Retina (tissue), 1 donor: ENCODE measurements around the gene DMAC2.
"Not testable (repeated sequence)": the region's sequence is repeated elsewhere in the genome, so short reads cannot be mapped to it uniquely, and the experiment has no call there.

Source experiments
- DNase-seq: peaks from one replicate; pipeline ENCODE4 v3.0.0-alpha.2; 2016

The DMAC2 gene

GRCh38 chr19:41439441-41440222 lies at the start of gene DMAC2:
Gene DMAC2 (minus strand): TSS chr19:41439912. CDS start chr19:41439899, 13 bp downstream.
- peak; percentile 99 for DNase-seq

- not testable (repeated sequence) for DNase-seq
Measured at GRCh38 chr19:41486953-41487352, 47.2 kb upstream of the DMAC2 start.

DNA sequence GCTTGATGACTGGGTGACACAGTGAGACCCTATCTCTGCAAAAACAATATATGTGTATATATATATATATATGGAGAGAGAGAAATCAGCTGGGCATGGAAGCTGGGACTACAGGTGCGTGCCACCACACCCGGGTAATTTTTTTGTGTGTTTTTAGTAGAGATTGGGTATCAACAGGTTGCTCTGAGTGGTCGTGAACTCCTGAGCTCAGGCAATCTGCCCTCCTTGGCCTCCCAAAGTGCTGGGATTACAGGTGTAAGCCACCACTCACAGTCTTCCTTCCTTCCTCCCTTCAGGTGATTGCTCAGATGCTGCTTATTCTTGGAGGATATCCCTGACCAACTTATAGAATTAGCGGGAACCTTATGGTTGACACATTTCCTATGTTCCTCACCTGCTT lies 45.1 kb upstream of the DMAC2 start:
- DNase-seq: no peak

GRCh38 chr19:41480336-41480735 lies 40.6 kb upstream of the DMAC2 start:
- no peak for DNase-seq

DNA sequence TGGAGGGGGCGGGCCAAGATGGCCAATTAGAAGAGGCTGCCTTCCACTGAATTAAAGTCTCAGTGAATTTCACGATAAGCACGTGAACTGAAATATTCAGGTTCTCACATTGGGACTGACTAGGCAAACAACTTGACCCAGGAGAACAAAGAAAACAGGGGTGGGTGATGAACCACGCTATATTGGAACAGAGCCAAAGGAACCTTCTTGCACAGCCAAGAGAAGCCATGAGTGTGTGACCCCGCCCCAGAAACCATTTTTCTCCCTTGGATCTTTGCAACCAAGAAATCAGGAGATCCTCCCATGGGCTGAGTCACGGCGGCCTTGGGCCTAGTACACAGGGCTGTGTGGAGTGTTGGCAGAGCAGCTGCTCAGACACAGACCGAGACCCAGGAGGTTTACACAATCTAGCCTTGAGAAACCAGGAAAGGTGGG lies 40.1 kb upstream of the DMAC2 start:
- no peak for DNase-seq

- no peak for DNase-seq
Measured at GRCh38 chr19:41478875-41479756, 39.4 kb upstream of the DMAC2 start.

- no peak for DNase-seq
Measured at GRCh38 chr19:41478171-41478570, 38.5 kb upstream of the DMAC2 start.

GRCh38 chr19:41476583-41476982 lies 36.9 kb upstream of the DMAC2 start:
- DNase-seq: no peak

DNA sequence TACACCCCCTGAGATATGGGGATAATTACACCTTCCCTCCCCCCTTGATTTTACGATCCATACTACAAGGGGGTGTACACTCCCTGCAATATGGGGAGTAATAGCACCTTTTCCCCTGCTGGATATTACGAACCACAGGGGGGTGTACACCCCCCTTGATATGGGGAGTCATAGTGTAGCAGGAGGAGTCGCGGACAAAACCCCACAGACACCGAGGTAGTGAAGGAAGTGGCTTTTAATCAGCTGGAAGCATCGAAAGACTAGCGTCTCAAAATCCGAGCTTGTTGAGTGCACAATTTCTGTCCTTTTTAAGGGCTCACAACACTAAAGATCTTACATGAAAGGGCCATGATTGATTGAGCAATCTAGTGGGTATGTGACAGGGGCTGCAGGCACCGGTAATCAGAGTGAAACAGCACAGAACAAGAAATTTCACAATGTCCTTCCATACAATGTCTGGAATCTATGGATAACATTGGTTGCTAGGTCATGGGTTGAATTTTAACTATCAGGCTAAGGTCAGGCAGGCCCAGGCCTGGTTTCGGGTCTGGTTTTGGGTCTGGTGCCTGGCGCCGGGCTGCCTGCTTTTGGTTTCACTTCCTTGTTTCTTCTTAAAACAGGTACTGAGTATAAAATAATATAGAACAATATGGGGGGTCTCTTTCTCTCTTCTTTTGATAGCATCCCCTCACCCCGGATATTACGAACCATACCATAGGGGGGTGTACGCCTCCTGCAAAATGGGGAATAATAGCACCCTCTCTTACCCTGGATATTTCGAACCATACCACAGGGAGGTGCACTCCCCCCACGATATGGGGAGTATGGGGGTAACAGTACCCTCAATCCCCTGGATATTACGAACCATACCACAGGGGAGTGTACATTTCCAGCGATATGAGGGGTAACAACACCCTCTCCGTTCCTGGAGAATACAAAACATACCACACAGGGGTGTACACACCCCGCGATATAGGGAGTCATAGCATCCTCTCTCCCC lies 23.8 kb upstream of the DMAC2 start:
- DNase-seq: not testable (repeated sequence)

- DNase-seq: no peak
Measured at GRCh38 chr19:41462497-41462896, 22.8 kb upstream of the DMAC2 start.

- DNase-seq: no peak
Measured at GRCh38 chr19:41457241-41457640, 17.5 kb upstream of the DMAC2 start.

GRCh38 chr19:41456342-41456918 lies 16.7 kb upstream of the DMAC2 start:
- no peak for DNase-seq

DNA sequence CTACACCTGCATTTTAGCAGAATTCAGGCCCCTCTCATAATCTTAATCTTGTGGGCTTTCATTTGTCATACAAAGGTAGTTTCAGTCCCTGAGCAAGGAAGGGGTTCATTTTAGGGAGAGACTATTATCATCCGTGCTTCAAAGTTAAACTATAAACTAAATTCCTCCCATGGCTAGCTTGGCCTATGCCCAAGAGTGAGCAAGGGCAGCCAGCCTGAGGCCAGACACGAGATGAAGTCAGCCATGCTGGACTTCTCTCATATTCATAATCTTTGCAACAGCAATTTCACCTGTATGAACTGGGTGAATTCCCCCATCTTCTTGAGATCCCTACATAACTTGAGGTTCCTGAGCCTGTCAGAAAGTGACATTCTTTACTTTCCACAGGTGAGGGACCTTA lies 16.2 kb upstream of the DMAC2 start:
- no peak for DNase-seq

GRCh38 chr19:41452584-41453275 lies 13.0 kb upstream of the DMAC2 start:
- no peak for DNase-seq

- no peak for DNase-seq
Measured at GRCh38 chr19:41449865-41450178, 10.1 kb upstream of the DMAC2 start.

- DNase-seq: peak; percentile 89
Measured at GRCh38 chr19:41449079-41449864, 9.6 kb upstream of the DMAC2 start.

GRCh38 chr19:41447732-41448332 lies 8.1 kb upstream of the DMAC2 start:
- DNase-seq: no peak

DNA sequence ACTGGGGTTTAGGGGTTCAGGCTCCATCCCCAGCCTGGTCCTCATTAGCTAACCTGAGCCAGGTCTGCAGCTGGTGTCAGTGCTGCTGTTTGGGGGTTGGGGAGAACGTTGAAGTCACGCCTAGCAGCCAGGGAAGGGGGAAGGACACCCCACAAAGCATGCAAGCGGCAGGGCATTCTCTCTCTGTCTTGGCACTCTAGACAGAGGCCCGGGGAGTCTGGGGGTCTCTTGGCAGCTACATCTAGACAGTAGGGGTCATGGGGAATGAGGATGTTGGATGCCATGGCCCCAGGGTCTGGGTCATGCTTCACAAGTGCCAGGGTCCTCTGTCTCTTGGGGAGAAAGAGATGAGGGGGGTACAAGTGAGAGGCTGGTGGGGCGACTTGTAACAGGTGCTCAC lies 5.9 kb upstream of the DMAC2 start:
- no peak for DNase-seq

DNA sequence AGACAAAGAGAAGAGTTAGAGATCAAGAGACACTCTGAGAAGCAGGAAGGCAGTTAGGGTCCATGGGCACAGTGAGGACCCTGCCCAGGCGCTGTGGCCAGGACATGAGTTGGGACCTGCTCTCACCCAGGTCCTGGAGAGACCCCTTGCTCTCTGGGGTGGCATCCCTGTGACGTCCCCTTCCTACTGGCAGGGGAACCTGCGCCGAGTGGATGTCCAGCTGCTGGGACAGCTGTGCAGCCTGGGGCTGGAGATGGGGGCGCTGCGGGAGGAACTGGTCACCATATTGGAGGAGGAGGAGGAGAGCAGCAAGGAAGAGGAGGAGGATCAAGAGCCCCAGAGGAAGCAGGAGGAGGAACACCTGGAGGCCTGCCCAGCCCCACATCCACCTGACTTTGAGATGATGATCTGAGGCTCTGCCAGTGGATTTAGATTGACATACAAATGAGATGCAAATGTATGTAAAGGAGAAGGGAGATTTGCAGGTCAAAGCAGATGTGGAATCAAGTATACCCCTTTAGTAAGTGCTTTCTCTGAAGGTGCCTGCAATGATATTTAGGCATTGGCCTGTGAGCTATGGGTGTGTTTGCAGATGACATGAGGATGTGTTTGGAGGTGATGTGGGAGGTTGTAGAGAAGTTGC lies 4.2 kb upstream of the DMAC2 start:
- DNase-seq: no peak
